D341Med (cell line): ENCODE results near the gene PGLYRP2.

Source experiments
- DNase-seq: peaks from one replicate; pipeline ENCODE4 v3.0.0; 2012; ENCODE audit warnings: low spot score

Gene PGLYRP2

DNA sequence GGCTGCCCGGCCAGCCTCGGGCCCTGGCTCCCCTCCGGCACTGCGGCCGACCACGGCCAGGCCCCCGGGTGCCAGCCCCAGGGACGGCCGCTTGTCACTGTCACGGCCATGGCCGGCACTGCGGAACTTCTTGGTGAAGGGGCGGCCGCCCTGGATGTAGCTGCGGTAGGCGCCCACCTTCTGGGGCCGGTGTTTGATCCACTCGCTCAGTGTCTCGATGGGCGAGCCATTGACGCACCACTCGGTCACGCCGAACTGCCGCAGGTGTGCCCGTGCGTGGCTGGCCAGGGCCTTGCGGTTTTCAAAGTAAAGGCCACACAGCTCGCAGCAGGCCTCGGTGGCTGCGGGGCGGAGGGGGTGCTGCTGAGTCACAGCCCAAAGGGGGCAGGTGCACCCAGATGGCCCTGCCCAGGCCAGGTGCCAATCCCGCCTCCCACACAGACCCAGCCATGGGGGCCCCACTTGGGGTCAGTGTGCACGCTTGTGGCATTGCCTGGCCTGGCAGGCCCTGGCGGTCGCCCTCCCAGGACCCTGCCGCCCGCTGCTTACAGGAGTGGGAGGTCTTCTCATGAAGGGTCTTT lies 54.5 kb downstream of the PGLYRP2 start:
- no peak for DNase-seq

DNA sequence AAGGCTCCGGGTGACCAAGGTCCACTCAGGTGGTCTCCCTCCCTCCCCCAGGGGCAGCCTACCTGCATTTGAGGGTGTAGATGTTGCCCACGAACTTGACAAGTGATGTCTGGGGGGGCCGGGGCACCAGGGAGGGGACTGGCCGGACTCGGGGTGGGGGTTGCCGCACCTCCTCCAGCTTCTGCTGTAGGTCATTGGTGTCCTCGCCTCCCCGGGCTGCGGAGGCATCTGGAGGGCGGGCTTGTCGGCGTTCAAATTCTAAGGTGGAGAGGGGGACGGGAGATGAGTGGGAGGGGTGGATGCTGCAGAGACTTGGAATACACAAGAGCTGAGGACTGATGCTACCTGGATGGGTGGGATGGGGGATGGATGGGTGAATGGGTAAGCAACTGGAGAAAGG lies 55.2 kb downstream of the PGLYRP2 start:
- DNase-seq: no peak

DNA sequence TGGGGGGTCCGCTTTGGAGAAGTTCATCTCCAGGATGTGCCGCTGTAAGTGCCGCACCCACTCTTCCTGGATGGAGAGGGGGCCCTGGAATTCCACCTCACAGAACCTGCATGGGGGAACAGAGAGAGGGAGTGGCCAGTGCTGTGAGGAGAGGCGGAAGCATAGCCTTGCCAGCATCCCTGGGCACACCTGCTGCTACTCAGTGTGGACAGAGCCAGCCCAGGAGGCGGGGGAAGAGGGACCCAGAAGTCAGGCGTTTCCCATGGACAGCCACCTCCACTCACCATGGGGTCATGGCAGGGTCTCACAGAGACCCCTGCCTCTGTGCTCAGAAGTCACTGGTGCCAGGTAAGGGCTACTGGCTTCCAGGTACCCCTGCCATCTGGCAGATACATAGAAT lies 56.2 kb downstream of the PGLYRP2 start:
- no peak for DNase-seq

DNA sequence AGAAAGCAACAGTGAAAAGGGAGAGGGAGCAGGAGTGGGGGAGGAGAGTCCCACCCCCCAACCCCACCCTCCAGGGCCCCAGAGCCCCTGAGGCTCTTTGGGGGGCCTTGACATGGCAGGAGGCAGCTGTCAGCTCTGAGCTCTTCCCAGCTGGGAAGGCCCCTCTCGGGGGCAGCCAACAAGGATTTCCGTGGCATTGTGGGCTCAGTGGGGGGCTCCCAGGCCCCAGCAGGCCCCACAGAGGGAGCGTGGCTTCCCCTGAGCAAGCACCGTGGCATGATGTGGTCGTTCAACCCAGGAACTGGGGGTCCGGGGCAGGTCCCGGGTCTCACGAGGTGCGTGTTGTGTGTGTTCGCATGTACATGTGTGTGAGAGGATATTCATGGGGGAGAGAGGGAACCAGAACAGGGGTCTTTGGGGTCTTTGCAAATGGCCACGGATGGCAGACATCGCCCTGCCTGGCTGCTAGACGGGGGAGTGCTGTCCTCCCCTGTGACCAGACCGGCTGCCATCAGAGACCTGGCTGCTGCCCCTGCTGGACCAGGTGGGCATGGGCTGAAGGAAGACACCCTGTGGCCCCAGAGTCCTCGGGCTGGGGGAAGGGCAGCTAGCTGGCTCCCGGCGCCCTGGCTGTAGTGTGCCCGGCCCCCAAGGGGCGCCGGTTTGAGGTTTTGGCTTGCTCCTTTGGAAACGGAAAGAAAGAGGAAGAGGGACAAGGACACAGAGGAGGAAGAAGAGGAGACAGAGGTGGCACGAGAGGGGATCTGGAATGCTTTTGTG lies 56.8 kb downstream of the PGLYRP2 start:
- DNase-seq: no peak

DNA sequence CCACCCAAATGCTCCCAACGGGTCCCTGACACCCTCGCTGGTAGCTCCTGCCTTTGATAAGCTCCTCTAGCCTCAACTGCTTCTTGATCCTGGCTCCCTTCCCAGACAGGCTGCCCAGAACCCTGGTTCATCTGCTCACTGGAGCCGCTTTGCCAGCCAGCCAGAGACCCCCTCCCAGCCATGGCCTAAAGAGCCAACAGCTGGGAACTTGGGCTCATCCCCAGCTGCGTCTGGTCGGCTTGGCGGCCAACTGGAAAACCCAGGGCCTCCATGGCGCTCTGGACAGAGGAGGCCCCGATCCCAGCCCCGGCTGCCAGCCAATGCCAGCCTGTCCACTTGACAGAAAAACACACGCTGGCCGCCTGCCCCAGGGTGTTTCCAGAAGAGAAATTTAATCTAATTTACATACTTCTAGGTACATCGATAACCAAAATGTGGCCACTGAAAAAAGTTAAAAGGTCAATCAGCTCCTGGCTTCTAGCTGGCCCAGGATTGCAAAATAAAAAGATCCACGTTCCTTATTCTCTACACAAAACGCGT lies 57.5 kb downstream of the PGLYRP2 start:
- DNase-seq: peak; percentile 82

DNA sequence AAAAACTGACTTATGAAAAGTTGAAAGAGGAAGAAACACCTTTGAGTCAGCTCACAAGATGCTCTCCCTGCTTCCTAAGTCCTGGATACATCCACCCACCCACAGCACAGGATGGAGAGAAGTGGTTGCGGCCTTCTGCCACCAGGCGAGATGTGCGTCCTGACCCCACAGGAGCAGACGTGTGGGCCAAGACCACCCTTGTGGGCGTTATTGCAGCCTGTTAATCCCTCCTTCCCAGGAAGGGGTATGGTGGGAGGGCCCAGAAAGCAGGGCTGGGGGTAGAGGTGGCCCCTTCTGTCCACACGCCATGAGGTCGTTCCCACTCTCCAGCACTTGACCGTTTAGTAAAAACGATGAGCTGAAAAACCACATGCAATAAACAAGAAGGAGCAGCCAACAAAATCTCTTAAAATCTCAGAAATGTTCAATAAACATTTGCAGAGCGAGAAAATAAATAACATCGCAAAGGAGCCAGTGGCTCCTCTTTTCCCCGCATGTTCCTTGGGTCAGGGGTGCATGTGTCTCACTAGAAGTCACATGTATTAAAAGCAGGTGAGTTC lies 58.1 kb downstream of the PGLYRP2 start:
- DNase-seq: no peak

DNA sequence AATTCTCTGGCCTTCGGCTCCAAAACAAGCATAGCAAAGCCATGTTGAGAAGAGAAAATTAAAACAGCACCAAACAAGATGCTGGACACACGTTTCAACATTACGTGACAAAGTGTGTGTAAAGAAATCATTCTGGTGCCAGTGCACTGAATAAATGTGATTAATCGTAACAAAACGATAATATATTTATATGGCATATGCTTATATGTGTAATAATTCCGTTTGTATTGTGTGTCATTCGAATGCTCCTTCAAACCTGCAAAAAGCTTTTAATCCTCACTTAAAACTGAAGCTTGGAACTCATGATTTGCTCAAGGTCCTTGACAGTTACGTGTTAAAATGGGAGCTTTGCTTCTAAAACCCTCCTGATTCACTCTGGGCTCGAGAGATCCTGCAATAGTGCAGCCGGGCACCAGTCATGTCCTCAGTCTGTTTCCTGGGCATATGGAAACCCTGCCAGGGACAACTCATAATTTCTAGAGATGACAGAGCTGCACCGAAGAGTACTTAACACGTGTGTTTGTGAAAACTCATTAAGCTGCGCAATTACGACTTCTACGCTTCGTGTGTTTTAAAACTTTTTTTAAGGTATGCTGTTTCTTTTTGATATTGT lies 59.8 kb downstream of the PGLYRP2 start:
- no peak for DNase-seq
